HS-27A (cell line): ENCODE results near the gene SPATS2L.

Source experiments
- DNase-seq: peaks from one replicate; pipeline ENCODE4 v3.0.0-alpha.2; 2012; ENCODE audit warnings: low read depth, missing footprints

Gene SPATS2L

GRCh38 chr2:200469708-200470211 is 163.3 kb downstream of the SPATS2L start:
- DNase-seq, result no peak

GRCh38 chr2:200470230-200470629 is 163.7 kb downstream of the SPATS2L start:
- no peak for DNase-seq

GRCh38 chr2:200471324-200471848 is 164.9 kb downstream of the SPATS2L start:
- no peak for DNase-seq

- no peak for DNase-seq
These were observed 165.6 kb downstream of the SPATS2L start for GRCh38 chr2:200471928-200472645.

- no peak for DNase-seq
These were observed 166.5 kb downstream of the SPATS2L start for GRCh38 chr2:200472853-200473464.

GRCh38 chr2:200475795-200476194 is 169.3 kb downstream of the SPATS2L start:
- no peak for DNase-seq

- DNase-seq, result no peak
These were observed 170.3 kb downstream of the SPATS2L start for GRCh38 chr2:200476836-200477235.

- no peak for DNase-seq
These were observed 171.2 kb downstream of the SPATS2L start for GRCh38 chr2:200477667-200478131.

- peak; percentile 19 for DNase-seq
These were observed 173.3 kb downstream of the SPATS2L start for GRCh38 chr2:200479692-200480265.

GRCh38 chr2:200482194-200482593 is 175.7 kb downstream of the SPATS2L start:
- DNase-seq, result no peak

GRCh38 chr2:200483729-200484198 is 177.3 kb downstream of the SPATS2L start:
- peak; percentile 4 for DNase-seq

GRCh38 chr2:200484934-200485333 is 178.4 kb downstream of the SPATS2L start:
- no peak for DNase-seq

- DNase-seq, result no peak
These were observed 180.0 kb downstream of the SPATS2L start for GRCh38 chr2:200486529-200486928.

GRCh38 chr2:200488169-200488568 is 181.7 kb downstream of the SPATS2L start:
- no peak for DNase-seq

- no peak for DNase-seq
These were observed 183.5 kb downstream of the SPATS2L start for GRCh38 chr2:200490001-200490400.

- DNase-seq, result no peak
These were observed 186.2 kb downstream of the SPATS2L start for GRCh38 chr2:200492656-200493055.

- no peak for DNase-seq
These were observed 187.6 kb downstream of the SPATS2L start for GRCh38 chr2:200494048-200494447.

- DNase-seq, result no peak
These were observed 190.2 kb downstream of the SPATS2L start for GRCh38 chr2:200496696-200497095.

GRCh38 chr2:200498402-200499162 is 192.1 kb downstream of the SPATS2L start:
- DNase-seq, result no peak

- DNase-seq, result no peak
These were observed 195.7 kb downstream of the SPATS2L start for GRCh38 chr2:200502196-200502595.

- no peak for DNase-seq
These were observed 200.2 kb downstream of the SPATS2L start for GRCh38 chr2:200506679-200507078.

GRCh38 chr2:200507179-200507578 is 200.7 kb downstream of the SPATS2L start:
- DNase-seq, result no peak
